Effector CD4-positive, alpha-beta T cell (primary cell): ENCODE results near the gene MPDZ.

Experiments
- DNase-seq: peaks from one replicate; pipeline ENCODE4 v3.0.0-alpha.2; 2020

Gene MPDZ

DNA sequence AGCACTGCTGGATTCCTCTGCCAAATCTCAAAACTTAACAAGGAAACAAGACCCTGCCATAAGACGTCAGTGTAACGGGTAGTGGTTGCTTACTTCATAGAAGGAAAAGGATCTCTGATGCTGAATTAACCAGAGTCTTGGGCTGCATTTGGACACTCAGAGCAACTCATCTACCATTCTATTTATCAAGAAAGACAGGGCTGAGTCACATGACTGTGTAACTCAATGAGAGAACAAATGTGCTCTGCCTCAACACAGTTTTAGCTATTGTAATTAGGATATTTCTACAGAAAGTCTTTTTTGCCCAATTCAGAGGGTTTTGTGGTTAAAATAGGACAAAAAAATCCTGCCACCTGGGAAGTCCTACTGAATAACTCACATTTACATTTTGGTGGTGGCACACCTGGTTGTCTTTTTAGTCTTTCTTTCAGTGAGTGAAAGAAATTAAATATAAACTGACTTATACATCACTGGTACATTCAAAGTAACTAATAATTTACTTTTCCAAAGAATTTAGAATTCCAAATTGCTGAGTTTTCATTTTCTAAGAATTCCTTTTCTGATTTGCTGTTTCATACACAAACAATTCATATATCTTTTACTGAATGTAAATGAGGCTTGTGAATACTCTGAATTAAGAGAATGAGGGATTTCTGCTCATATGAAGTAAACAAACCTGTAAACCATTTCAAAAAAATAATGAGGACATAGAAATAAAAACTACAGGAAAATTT lies 104.4 kb downstream of the MPDZ start:
- DNase-seq, result no peak

DNA sequence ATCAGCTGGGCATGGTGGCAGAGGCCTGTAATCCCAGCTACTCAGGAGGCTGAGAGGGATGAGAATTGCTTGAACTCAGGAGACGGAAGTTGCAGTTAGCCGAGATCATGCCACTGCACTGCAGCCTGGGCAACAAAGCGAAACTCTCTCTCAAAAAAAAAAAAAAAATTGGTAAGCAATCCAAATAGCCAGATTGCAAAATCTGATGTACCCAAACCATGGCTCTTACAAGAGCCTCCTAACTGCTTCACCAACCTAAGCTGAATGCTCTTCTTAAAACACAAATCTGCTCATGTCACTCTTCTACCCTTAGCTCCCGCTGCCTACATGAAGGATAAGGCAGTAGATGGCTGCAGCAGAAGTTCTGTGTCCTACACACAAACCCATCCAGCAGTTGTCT lies 105.9 kb downstream of the MPDZ start:
- no peak for DNase-seq

DNA sequence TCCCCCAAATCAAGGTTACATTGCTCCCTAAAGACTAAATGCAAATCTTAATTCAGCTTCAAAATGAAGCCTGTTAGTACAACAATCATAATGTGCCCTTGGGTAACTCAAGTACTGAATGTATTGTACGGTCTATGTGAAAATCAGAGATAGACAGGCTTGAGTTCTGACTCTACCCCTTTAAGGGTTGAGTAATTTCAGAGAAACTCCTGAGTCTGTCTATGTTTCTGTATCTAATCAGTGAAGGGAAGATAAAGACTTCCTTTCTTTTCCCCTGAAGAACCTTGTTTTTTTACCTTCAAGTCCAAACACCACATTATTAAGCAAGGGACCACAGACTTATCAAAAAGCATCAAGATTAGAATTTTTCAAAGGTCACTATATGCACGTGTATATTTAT lies 108.2 kb downstream of the MPDZ start:
- DNase-seq, result no peak

DNA sequence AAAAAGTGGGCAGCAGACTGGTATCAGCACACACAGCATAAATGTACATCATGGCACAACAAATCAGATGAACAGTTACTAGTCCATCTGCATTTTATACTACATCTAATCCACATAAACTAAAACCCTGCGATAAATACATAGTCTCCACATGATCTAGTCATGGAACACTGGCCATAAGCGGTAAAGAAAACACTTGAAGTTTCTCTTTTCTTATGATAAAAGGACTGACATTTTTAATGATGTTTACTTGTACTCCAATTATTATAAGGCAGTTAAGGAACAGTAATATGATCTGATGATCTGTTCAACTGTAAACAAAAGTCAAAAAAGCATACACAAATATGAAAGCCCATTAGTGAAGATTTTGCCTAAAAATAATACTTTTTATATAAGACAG lies 112.5 kb downstream of the MPDZ start:
- no peak for DNase-seq

DNA sequence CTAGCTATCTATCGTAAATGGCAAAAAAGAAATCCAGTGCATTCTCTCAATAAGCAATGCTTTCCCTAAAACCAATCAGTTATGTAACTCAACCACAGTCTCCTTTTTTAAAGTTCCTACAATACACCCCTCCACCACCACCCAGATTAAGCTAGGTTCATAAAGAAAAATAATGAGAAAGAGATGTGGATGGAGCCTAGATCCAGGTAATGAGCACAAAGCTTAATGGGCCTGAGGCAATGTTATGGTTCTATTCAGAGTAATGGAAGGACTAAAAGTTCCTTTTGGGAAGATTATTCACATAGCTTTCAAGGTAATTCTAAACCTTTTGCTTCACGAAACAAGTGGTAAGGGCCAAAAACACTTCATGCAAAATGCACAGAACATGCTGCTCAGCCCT lies 113.5 kb downstream of the MPDZ start:
- no peak for DNase-seq

DNA sequence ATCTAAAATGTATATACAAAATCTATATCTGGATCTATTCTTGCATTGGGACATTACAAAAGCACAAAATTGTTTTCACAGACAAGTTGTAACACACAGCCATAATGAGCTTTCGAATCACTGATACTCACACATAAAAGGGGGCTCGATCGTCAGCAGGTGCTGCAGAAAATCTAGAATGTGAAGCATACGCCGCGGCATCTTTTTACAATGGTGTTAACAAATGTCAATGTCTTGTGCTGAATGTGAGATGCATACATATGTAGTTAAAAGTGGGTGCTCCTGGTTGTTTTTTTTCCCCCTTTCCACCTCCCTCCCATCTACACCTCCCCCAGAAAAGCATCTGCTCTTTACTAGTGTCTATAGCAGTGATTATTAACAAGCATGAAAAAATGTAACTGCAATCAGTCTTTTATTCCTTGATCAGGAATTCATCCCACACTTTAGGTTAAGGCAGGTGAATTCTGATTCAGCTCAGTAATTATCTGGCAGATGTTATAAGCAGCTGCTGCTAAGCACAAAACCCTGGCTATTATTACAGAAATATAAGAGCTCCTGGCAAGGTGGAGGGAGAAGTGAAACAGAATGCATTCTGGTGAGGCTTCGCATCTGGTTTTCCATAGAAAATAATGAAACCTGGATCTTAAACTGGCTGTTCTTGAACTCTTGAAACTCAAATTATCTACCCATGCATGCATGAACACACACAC lies 114.1 kb downstream of the MPDZ start:
- DNase-seq, result no peak

DNA sequence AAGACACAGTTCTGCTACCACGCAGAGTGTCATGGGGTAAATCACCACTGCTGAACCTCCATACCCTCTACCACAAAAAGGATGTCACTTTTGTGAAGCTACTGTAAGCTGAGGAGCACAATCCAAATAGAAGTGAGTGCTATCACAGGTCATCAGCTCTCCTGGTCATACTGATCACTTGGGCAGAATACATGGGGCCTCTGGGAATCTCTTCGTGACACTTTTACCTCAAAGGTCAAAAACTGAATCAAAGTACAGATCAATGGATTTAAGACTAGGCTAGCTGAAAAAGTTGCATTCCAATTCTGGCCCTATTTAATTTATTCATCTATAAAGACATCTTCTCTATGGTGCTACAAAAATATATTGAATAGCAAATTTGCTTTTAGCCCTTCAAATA lies 115.5 kb downstream of the MPDZ start:
- no peak for DNase-seq

DNA sequence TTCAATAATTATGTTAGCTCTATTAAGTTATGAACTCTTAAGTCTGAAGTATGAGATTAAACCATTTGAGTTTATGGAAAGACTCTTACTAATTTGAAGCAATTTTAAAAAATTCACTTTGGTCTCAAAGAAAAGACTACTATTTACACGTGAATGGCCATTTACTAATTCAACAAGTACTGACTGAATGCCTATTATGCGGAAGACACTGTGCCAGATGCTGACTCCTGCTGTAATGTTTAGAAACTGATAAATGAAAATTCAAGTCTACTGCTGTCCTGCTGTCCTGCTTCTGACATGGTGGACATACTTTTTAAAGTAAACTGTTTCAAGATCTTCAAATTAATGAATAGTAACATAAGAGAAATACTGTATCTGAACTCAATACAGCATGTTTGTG lies 116.2 kb downstream of the MPDZ start:
- no peak for DNase-seq

DNA sequence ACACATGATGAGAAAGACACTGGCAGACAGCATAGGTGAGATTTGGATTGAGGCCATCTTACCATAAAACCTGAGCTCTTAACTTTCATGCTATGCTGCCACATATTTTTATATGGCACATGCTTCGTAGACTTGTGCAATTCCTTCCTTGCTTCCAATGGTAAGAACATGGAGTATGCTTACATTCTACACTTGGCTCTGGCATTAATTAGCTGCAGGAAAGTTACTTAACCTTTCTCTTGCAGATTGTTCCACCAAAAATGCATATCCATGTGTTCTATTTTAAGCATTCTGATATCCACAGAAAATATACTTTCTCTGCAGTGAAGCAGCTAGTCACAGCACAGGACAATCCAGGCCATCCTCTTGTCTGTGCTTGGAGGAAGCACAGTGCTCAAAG lies 119.4 kb downstream of the MPDZ start:
- no peak for DNase-seq

DNA sequence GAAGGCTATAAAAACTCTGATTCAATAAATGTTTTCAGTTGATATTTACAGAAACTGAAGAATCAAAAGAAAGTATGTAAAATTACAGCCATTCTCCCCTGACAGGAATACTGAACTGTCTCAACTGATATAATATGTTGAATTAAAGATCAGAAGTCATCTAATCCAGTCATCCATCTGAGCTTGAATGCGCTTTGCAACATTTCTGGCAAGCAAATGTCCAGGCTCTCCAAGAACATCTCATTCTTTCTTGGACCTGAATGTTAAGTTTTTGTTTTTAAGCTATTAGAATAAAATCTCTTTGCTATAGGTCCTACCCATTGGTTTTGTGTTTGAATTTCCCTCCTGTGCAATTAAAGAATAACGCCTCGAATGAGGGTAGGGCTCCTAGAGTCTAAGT lies 120.5 kb downstream of the MPDZ start:
- no peak for DNase-seq

DNA sequence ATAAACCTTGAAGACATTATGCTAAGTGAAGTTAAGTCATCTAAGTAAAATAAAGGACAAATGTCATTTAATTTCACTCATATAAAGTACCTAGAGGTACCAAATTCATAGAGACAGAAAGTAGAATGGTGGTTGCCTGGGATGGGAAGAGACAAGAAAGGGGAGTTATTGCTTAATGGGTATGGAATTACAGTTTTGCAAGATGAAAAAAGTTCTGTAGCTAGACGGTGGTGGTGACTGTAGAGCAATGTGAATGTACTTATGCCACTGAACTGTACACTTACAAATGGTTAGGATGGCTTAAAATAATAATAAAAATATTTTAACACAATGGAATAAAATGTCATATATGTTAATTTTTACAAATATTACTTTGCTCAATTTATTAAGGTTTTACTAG lies 128.0 kb downstream of the MPDZ start:
- no peak for DNase-seq

DNA sequence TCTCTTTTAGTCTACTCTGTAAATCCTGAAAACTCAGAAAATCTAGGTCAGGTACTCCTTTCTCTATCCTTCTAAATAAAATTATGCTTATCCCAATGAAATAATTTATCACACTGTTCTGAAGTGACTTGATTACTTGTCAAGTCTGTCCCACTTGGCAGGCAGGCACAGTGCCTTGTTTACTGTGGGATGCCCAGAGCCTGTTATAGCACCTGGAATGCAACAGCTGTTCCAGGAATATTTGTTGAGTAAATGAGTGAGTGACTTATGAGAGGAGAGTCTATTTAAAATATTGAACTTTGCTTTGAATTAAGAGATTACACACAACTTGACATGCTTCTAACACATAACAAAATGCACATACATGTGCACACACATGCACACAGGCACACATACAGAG lies 130.0 kb downstream of the MPDZ start:
- DNase-seq, result no peak

DNA sequence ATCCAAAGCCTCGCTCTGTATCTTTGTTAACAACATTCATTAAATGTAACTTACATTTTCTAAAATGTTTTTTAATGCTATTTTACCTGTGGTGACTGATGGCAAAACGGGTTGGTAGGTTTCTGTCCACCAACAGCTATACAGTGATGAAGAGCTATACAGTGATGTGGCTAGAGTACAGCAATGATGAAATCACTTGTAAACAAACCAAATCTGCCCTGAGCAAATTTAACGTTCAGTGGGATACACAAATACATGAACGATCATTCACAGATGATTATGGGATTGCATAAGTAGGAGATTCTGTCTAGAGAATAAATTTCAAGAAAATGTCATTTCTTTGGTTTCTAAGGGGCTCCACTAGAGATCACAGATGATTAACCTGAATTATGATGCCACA lies 132.7 kb downstream of the MPDZ start:
- no peak for DNase-seq

DNA sequence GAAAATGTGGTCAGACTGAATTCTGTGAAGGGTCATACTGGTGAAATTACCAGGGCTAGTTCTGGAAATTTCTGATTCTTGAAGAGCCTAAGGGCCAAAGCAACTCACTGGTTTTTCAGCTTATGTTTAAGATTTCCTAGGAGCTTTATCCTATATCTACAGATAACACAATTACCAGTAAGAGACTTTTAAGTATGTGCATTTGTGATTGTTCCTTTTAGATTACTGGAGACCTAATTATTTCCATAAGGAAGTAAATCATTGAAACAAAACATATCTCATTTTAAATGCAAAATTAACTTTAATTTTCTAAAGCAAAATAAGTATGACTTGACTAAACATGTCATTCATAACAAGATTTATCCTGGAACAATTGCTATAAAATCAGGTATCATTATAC lies 134.2 kb downstream of the MPDZ start:
- no peak for DNase-seq

DNA sequence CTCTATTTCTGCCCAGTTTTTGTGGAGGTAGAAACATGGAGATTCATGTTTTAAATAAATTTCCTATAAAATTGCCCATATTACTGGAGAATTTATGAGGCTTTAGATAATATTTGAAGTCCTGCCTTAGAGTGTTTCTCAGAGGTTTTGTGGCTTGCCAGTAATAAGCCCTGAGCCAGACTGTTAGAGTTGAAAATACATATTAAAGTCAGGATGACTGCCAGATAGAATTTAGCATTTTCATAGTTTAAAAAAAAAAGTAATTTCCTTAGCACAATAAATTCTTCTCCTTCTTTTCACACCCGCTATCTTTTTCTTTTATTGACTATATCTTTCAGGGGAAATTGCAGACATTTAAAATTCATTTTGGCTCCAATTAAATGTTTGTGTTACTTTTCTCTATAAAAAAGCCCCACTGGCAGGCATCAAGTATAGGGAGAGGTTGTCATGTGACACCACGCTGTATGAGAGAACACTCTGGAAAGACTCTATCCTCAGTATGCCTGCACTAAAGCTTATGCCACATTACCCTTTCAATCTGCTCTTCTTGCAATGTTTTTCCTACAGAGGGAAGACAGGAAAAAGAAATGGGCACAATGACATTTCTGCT lies 135.2 kb downstream of the MPDZ start:
- DNase-seq, result no peak

DNA sequence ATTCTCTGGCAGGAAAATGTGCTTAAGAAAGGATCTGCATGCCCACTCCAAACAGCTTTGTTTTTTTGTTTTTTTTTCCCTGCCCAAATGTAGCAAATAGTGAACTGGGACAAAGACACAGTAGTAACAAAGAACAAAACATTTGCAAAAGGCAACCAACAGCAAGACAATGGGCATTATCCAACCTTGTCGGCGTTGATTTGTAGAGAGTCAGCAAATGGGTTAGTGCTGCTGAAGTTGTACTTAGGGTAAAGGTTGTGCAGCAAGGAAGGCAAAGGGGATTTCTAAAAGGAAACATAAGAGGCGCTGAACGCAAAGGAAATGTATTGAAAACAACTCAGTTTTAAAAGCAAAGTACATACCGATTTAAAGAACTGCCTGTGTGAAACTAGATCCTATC lies 136.2 kb downstream of the MPDZ start:
- no peak for DNase-seq

DNA sequence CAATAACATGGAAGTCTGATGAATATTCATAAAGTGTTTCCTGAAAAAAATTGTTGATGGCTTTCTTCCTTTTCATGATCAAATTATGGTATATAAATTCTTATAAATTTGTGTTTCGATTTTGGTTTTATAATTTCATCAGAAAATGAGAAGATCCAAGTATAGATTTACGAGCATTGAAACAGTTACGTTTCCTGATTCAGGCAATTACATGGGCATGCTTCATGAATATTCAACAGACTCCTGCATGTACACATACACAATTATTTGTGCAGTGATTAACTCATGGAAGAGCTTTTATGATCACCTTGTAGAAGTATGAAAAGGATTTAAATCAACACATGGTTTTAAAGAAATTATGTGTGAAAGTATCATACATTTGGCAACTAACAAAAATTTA lies 136.7 kb downstream of the MPDZ start:
- DNase-seq, result no peak

DNA sequence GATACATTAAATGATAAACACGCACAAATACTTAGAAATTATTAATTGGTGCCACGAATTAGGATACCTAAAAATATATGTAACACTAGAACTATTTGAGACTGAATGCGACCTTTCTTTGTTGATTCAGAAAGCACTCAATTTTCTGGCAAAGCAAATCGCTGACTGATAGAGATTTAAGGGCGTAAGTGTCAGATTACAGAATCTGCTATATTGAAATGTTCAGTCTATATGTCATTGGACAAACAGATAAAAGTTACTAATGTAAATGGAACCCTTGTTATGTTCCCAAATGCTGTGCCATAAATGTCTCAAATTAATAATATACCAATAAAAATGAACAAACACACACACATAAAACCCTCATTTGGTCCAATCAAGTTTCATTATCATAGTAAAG lies 137.9 kb downstream of the MPDZ start:
- no peak for DNase-seq

DNA sequence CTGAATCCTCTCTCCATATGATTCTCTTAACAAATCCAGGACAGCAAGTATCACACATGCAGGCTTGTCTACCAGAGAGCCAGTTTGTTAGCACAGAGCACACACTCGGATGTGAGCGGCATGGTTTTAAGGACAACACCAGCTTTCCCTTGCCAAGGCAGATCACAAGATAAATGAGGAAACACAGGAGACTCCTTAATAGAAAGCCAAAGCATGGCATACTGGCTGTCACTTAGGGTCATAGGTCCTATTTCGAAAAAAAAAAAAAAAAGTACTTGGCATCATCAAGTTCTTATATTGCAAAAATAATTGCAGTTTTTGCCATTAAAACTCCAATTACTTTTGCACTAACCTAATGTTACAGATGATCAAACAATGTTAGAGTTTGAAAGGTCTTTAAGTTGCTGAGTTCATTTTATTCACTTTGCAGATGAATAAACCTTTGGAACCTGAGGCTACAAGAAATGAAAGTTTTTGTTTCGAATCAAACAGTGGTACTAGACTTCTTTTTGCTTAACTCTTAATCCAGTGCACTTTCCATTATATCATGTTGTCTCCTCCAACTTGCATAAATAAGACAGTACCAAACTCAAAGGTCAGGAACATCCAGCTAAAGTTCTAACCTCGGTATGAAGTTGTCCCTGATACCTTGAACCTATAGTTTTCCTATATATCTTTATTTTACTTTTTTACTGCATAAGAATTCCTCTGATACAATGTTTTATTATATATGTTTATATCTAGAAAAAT lies 138.5 kb downstream of the MPDZ start:
- DNase-seq, result no peak

DNA sequence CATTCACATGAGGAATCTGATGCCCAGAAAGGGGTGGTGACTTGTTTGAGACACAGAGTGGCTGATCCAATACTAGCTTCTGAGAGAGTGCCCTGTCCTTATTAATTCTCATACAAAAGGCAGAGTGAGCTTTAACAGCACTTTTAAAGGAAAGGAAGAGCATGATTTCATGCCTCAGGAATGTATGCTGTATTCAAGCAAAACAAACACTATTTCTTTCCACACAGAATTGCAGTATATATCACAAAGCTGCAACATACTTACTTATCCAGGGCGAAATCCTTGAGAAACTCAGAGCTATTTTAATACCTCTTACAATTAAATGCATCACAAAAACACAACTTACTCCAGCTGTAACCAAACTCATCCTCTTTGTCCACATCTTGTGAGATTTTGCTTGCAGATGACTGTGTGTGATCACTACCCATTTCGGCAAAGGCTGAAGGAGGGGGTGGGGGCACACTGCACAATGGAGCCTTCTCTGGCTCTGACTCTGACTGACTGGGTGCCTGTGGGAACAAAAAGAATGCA lies 139.8 kb downstream of the MPDZ start:
- DNase-seq, result no peak

DNA sequence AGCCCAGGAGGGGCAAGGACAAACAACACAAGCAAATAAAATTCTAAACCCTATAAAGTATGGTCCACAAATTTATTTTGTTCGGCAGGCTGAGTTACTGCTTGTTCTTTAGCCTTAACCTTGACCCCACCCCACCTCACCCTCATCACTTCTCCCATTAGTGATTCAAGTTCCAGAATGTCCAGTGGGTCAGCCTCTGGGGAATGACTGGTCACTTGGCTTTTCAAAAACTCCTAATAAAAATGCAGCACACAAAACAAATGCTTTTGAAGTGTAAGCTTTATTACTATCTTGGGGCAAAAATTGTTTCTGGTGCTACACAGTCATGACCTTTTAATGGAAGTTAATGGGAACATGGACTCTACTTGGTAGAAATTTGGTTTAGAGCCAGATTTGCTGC lies 142.1 kb downstream of the MPDZ start:
- DNase-seq, result no peak

DNA sequence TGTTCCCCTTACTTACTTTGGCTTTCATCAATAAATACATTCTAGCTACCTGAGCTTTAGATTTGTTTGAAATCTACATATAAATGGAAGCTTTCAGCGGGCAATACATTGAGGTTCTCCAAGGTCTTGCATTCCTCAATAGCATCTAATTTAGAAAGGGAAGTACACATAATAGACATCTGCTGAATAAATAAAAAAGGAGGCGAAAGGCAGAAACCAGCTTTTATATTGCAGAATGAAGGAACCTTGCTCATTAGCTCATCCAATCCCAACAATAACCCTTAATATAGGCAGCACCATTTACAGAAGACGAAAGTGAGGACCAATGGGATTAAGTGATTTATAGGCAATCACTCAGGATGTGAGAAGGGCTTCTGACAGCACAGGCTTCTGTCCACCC lies 147.5 kb downstream of the MPDZ start:
- DNase-seq, result no peak

DNA sequence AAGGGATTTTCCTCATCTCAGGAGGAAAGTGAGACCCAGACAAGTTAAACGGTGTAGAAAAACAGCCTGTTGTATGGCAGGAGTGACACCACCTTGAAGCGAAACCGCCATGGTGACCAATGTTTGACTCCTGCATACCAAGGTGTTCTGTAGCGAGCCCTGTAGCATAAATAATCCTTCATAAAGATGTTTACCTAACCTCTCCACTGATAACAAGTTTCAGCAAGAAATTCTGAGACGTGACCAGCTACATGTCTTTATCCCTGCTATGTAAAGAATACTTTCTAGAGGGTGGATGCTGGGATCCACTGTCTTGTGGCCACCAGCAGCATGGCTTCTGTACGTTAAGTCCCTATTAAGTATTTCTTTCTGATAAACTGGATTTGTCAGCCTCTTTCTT lies 148.1 kb downstream of the MPDZ start:
- no peak for DNase-seq
